Activated CD8-positive, alpha-beta memory T cell treated with anti-CD3 and anti-CD28 coated beads, Interleukin-2, amount 50 U/mL, for 4 hours (primary cell): ENCODE data around the gene SLC8A3.

Experiments
- DNase-seq: peaks from one replicate; pipeline ENCODE4 v3.0.0-alpha.2; 2020

SLC8A3 gene

GRCh38 chr14:70021548-70022220 lies 167.1 kb downstream of the SLC8A3 start:
- DNase-seq, result no peak

- no peak for DNase-seq
Observed at GRCh38 chr14:70020352-70021170, 168.2 kb downstream of the SLC8A3 start.

- no peak for DNase-seq
Observed at GRCh38 chr14:70019695-70020094, 169.1 kb downstream of the SLC8A3 start.

- no peak for DNase-seq
Observed at GRCh38 chr14:70018713-70019211, 170.0 kb downstream of the SLC8A3 start.

GRCh38 chr14:70018230-70018629 lies 170.5 kb downstream of the SLC8A3 start:
- no peak for DNase-seq

GRCh38 chr14:70014406-70015095 lies 174.2 kb downstream of the SLC8A3 start:
- DNase-seq, result no peak

- no peak for DNase-seq
Observed at GRCh38 chr14:70013271-70013873, 175.4 kb downstream of the SLC8A3 start.

GRCh38 chr14:70011708-70012107 lies 177.0 kb downstream of the SLC8A3 start:
- no peak for DNase-seq

- DNase-seq, result no peak
Observed at GRCh38 chr14:70011098-70011497, 177.7 kb downstream of the SLC8A3 start.

- DNase-seq, result no peak
Observed at GRCh38 chr14:70009961-70010360, 178.8 kb downstream of the SLC8A3 start.

- no peak for DNase-seq
Observed at GRCh38 chr14:70008284-70009262, 180.2 kb downstream of the SLC8A3 start.

- no peak for DNase-seq
Observed at GRCh38 chr14:70006699-70007098, 182.1 kb downstream of the SLC8A3 start.

- no peak for DNase-seq
Observed at GRCh38 chr14:70005281-70005805, 183.4 kb downstream of the SLC8A3 start.

GRCh38 chr14:70004791-70005190 lies 184.0 kb downstream of the SLC8A3 start:
- DNase-seq, result no peak

- no peak for DNase-seq
Observed at GRCh38 chr14:70002589-70003346, 186.0 kb downstream of the SLC8A3 start.

GRCh38 chr14:70000601-70001000 lies 188.2 kb downstream of the SLC8A3 start:
- DNase-seq, result no peak

- DNase-seq, result no peak
Observed at GRCh38 chr14:69999261-69999674, 189.5 kb downstream of the SLC8A3 start.

GRCh38 chr14:69997849-69998248 lies 190.9 kb downstream of the SLC8A3 start:
- no peak for DNase-seq

GRCh38 chr14:69996216-69996615 lies 192.5 kb downstream of the SLC8A3 start:
- no peak for DNase-seq
